8988T (cell line): ENCODE results near the gene TCEAL8.
A peak's percentile ranks its signal among the peaks of the same experiment; 100 is the strongest.
"Not testable (repeated sequence)": the region's sequence is repeated elsewhere in the genome, so short reads cannot be mapped to it uniquely, and the experiment has no call there.

ENCODE experiments used
- DNase-seq: peaks from one replicate; pipeline ENCODE4 v3.0.0; 2011

TCEAL8 gene

DNA sequence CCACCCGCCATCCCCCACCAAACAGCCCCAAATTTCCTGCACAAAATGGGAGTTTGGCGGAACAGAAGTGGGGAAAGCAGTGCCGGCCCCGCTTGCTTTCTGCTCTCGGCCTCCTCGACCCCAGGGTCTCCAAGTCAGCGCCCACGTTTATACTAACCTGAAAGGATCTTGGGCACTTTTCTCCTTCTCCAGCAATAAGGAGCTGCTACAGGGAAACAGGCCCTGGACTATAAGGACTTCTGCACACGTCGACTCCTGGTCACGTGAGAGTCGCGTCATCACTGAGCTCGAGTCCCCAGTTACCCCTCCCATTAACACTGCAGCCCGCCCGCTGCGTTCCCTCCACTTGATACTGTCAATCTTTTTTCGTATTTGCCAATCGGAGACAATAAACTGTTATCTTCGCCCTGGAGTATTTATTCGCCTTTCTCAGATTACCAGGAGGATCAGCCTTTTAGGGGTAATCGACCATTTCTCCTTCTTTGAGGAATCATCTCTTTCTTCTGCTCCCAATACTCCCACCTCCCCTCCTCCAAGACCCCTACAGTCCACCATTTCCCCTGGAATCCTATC is at the start of gene TCEAL8:
Gene TCEAL8 (minus strand): TSS at position 235 of the 573 bp plus-strand sequence. CDS start 1,176 bp downstream, outside the sequence.
- peak; percentile 20 for DNase-seq

GRCh38 chrX:103304705-103305104 is 49.8 kb upstream of the TCEAL8 start:
- DNase-seq, result no peak

DNA sequence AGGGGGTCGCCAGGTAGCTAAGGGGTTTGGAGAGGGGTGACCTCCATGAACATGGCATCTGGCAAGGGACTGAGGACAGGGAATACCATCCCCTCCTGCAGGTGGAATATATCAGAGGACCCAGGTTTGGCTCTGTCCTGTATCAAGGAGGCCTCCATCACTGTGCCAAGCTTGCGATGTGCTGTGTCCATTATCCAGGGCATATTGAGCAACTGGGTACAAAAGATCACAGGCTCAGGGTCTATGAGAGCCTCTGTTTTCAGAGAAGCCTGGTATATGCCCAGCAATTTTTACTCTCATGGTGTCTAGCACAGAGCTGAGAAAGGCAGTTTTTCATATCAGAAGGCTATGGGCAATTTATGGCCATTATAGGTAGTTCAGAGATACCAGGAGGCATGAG is 38.2 kb upstream of the TCEAL8 start:
- no peak for DNase-seq

DNA sequence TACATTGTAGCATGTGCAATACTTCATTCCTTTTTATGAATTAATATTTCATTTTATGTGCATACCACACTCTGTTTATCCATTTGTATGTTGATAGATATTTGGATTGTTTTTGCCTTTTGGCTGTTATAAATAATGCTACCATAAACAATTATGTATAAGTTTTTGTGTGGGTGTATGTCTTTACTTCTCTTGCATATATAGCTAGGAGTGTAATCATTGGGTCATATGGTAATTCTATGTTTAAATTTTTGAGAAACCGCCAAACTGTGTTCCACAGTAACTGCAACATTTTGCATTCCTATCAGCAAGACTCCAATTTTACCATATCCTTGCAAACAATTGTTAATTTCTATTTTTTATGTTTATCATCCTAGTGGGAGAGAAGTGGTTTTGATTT is 24.7 kb upstream of the TCEAL8 start:
- no peak for DNase-seq

DNA sequence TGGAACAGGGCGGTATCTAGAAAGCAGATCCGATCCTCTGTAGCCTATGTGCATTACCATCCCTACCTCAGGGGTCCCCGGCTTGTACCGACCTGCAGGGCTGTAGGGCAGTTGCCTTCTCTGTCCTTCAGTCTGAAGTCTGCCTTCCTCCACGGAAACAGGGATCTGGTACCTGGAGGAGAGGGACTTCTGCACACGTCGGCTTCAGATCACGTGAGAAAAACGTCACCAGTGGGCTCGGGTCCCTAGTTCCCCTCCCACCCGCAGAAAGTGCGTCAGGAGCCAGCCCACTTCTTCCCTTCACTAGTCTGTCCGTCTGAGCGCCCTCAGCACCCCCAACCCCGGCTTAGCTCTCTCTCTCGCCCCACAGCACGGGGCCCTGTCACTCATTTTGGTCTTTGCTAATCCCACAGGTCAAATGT is 21.6 kb upstream of the TCEAL8 start, which contains the start of gene TCEAL5:
Gene TCEAL5 (minus strand): TSS at position 170 of the 422 bp plus-strand sequence. CDS start 2,187 bp downstream, outside the sequence.
- DNase-seq, result no peak

DNA sequence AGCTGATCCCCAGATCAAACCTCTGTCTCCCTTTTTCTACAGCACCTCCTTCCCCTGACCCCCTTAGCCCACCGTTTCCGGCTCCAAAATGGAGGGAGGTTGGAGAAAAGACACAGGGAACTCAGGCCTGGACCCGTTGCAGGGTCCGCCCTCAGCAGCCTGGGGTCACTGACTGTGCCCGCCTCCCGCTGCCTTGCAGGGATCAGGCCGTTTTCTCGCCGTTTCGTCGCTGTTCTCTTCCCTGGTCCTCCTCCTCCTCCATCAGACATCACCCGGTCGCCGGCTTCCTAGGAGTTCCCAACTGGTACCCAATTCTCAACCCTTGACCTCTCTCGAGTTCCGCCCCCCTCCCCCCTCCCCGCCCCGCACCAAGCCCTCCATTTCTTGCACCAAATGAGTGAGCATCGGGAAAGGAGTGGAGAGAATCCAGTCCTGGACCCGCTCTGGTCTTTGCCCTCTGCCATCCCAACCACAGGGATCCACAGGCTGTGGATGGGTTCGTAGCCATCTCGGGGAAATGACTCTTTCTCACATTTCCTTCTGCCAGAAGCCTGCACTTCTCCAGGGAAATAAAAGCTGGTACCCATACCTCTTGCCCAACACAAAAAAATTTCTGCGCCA is 21.1 kb upstream of the TCEAL8 start:
- no peak for DNase-seq

DNA sequence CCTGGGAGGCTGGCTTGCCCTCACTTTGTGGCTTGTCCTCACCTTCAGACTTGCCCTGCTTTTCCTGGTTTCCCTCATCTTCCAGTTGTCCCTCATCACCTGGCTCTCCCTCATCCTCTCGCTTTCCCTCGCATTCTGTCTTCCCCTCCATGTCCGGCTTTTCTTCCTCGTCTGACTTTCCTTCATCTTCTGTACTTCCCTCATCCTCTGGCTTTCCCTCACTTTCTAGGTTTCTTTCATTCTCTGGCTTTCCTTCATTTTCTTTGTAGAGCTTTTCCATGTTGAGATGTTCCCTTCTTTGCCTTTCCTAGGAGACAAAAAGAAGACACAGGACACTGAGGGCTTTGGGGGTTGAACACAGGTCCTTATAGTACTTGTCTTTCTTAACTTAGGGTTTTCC is 19.3 kb upstream of the TCEAL8 start:
- DNase-seq, result no peak

DNA sequence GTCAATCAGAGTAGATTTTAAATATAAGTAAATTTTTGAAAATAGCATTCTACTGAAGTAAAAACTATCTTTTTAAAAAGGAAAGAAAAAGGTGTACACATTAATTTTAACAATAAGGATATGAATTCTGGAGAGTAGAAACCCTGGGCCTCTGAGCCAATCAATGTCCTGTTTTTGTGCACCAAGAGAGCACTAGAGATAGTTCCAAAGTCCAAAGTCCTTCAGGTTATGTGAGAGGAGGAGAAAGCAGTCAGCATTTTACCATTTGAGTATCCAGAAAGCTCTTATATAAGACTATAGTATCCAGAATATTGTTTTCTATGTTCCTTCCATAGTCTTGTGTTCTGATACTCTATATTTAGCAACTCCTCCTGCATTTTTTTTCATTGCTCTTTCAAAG is 3.3 kb upstream of the TCEAL8 start:
- DNase-seq, result no peak

GRCh38 chrX:103256651-103257050 is 1.7 kb upstream of the TCEAL8 start:
- no peak for DNase-seq

DNA sequence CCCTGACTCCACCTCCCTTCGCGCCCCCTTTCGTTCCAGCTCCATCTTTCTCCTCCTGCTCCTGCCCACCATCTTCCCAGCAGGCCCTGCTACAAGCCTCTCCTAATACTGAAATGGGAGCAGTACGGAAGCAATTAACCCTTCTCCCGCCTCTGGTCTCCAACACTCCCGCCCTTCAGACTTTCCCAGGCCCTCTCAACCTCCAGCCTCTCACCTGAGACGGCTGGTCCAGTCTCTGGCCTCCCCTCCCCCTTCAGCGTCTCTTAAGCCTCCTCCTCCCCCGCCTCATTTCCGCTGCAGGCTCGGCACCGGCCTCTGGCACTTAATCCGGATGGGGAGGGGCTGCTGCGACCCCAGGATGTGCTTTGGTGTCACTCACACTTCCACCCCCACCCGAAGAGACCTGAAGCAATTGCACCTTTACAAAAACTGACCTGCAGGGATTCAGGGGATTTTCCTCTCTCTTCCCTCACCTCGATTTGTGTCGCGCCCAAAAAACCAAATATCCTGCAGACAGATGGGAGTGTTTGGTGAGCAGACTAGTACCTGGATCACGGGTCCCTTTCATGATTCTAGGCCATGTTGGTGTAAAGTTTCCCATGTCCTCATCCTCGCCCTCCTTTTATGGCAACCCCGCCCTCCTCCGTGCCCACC is 657 bp downstream of the TCEAL8 start:
- DNase-seq, result no peak

GRCh38 chrX:103253608-103254007 is 1.3 kb downstream of the TCEAL8 start:
- no peak for DNase-seq

- DNase-seq, result no peak
Observed at GRCh38 chrX:103250977-103251376, 4.0 kb downstream of the TCEAL8 start.

DNA sequence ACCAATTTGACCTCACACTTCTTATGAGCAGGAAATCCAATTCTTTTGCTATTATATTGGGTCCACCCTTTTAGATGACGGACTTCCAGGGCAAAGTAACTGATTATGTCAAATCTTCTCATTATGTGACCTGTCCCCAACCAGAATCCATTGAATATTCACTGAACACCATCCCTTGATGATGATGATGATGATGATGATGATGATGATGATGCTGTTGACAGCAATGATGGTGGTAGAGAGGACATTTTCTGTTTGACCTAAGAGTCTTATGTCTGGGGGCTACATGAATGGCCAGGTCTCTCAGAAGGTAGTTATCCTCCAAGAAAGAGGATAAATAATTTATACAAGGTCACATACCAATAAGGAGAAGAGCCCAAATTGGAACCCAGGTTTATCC is 5.2 kb downstream of the TCEAL8 start:
- no peak for DNase-seq

- no peak for DNase-seq
Observed at GRCh38 chrX:103248553-103248952, 6.4 kb downstream of the TCEAL8 start.

DNA sequence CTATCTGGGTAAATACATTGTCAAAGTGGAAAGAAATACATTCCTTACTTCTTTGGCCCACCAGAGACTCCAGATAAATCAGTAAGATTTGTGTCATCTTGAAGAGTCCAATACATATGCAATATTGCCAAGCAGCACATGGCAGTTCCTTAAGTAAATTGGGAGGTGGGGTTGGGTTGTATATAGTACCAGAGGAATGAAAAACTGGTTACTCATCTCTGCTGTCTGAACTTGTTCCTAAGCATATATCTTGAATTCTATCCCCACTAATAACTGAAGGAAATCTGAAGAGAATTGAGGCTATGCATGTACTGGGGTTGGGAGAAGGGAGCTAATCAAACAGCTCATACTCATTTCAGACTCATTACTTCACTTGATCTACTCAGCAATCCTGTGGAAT is 14.8 kb downstream of the TCEAL8 start:
- no peak for DNase-seq

- no peak for DNase-seq
Observed at GRCh38 chrX:103236296-103236695, 18.7 kb downstream of the TCEAL8 start.

DNA sequence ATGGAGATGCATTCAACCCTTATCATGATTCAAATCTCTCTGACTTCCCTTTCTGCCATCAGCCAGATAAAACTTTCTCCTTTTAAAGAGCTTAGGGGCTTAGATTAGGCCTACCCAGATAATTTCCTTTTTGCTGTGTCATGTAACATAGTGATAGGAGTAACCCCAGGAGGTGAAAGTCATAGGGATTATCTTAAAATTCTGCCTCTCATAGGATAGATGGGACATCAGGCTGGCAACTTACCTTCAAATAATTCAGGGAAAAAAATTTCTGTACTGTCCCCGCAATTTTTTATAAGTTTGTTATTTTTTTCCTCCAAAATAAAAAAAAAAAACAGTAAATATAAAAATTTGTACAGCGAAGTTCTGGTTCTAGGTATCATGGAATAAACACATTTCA is 19.3 kb downstream of the TCEAL8 start:
- not testable (repeated sequence) for DNase-seq

DNA sequence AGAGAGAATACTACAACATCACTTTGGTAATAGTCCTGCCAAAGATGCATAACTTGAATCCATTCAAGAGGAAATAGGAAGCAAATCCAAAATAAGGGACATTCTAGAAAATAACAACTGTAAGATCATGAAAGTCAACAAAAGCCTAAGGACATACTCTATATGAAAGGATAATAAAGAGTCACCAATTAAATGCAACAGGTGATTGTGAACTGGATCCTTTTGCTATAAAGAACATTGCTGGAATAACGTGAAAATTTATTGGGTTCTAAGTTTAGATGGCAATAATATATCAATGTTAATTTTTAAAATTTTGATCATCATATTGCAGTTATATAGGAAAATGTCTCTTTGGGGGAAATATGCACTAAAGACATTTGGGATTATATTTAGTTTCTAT is 20.1 kb downstream of the TCEAL8 start:
- DNase-seq, result no peak

GRCh38 chrX:103233263-103233662 is 21.7 kb downstream of the TCEAL8 start:
- DNase-seq, result no peak

DNA sequence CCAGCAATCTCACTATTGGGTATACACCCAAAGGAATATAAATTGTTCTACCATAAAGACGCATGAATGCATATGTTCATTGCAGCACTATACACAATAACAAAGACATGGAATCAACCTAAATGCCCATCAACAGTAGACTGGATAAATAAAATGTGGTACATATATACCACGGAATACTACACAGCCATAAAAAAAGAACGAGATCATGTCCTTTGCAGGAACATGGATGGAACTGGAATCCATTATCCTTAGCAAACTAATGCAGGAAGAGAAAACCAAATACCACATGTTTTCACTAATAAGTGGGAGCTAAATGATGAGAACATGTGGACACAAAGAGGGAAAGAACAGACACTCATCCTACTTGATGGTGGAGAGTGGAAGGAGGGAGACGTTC is 29.0 kb downstream of the TCEAL8 start:
- DNase-seq, result not testable (repeated sequence)

DNA sequence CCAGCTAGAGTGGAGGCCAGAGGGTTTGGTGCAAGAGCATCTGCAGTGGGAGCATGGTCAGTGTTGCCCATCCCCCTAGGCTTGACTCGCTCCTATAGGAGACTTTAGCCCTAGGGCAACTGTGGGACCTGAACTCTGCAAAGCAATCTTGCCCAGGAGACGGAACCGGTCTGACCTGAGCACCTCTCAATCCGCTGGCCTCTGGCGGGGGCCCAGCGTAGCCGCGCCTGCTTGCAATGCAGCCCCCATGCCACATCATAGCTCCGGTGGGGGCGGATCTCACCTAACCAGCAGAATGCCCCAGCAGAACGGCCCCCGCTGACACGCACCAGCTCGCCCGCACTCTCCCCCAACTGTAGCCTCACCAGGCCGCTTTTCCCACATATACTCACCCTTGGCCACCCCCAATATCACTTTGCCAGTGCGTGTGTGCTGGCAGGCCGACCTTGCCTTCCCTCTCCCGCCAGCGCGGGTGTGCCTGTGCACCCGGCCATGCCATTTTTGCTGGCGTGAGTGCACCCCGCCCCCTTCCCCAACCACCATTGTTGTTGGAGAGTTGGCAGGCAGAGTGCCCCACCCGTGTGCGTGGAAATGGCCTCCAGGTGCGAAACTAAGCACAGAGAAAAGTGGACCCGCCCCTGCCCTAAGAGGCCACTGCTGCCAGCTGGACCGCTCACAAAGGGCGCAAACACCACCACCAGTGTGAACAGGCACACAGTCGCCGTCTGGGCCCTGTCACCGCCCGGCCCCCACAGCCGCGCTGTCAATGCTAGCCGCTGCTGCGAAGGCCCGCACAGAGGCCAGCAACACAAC is 34.2 kb downstream of the TCEAL8 start:
- DNase-seq, result no peak

DNA sequence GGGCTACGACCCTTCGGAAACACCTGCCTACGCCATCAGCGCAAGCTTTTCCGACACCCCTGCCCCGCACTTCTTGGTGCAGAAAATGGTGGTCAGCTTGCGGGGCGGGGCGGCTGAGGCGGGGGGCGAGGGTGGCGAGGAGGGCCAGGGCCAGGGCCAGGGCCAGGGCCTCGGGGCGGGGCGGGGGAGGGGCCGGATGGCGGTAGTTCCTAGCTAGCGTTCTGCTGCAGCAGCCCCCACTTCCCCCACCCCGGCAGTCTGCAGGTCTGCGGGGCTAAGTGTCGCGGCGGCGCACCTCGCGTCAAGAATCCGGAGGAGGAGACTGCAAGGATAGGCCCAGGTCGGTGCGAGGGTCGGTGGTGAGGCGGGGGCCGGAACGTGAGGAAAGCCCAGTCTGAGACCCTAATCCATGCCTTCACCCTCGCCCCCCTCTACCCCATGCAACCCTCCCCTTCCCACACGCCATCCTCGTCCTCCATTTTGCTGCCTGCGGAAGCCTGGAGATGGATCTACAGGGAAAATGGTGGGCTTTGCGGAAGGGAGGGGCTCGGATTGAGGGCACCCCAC is 39.4 kb downstream of the TCEAL8 start:
- DNase-seq, result no peak

- DNase-seq, result no peak
Observed at GRCh38 chrX:103214870-103215424, 40.0 kb downstream of the TCEAL8 start, which contains the start of gene BEX4. TSS of gene BEX4 (plus strand) at chrX:103215108. CDS start at chrX:103216154, 1,046 bp downstream.
